Neural cell (in vitro differentiated cells): ENCODE data around the gene NFIA.

ENCODE experiments used
- CTCF ChIP-seq: fragments of 450-650 bp; IDR thresholded peaks from 2 replicates; pipeline ENCODE4 v1.5.1; 2014; ENCODE audit warnings: antibody characterized with exemption, mild to moderate bottlenecking, moderate library complexity; ENCODE audit not compliant: poor library complexity, severe bottlenecking
- EZH2 ChIP-seq: fragments of 200-600, 300-800 bp; shearing (Covaris generic), sonication (generic); IDR thresholded peaks from 2 replicates; pipeline ENCODE4 v1.6.1; 2014; ENCODE audit warnings: antibody characterized with exemption, low read length, borderline replicate concordance, mild to moderate bottlenecking; ENCODE audit not compliant: insufficient read depth, poor library complexity, severe bottlenecking
- POLR2AphosphoS5 ChIP-seq: IDR thresholded peaks from 2 replicates; pipeline ENCODE4 v1.6.1; 2012
- REST ChIP-seq: IDR thresholded peaks from 2 replicates; pipeline ENCODE4 v1.6.1; 2012; ENCODE audit warnings: borderline replicate concordance
- TAF1 ChIP-seq: IDR thresholded peaks from 2 replicates; pipeline ENCODE4 v1.6.1; 2012; ENCODE audit warnings: low read depth

- TF ChIP-seq EZH2: no peak
- TF ChIP-seq REST: no peak
- no peak for TF ChIP-seq CTCF
- no peak for TF ChIP-seq POLR2AphosphoS5
- TF ChIP-seq TAF1: no peak
These were observed 232.7 kb downstream of the NFIA start for GRCh38 chr1:61315011-61315410.
